HepG2 (cell line): ENCODE data around the gene NKX2-2. TPM values are rescaled to one million over a fixed set of nuclear protein-coding genes. Genes with fewer than 3 reads are reported as not detected.

Experiments used
- CREB1 ChIP-seq, 2 experiments: fragments of 450-650 bp in 1 of 2; IDR thresholded peaks; 2 replicates each; pipeline ENCODE4 v1.6.1; 2016 to 2017; ENCODE audit warnings: control low read depth in 1 of 2, mild to moderate bottlenecking in 1 of 2, missing compliant biosample characterization in 1 of 2, missing genetic modification characterization in 1 of 2
- polyA plus RNA-seq, 8 experiments: library from polyadenylated mRNA; depleted of rRNA in 3 of 8; stranded (reverse) in 7 of 8; unstranded in 1 of 8; fragments of >200 nt; fragmentation: Illumina TruSeq in 4 of 8; extraction: Trizol in 4 of 8; gene quantifications; 2 replicates each; pipeline versions ENCODE4 v1.2.1 to v1.2.3, GENCODE V29; 2011 to 2016; ENCODE audit warnings: low read depth in 4 of 8, missing spikeins in 1 of 8, mixed read lengths in 1 of 8; ENCODE audit not compliant: insufficient read depth in 1 of 8
- total RNA-seq, 5 experiments: library from RNA; depleted of rRNA; stranded (reverse); fragments of >200 nt; fragmentation: Illumina TruSeq; extraction: Trizol; gene quantifications; 2 replicates each; pipeline ENCODE4 v1.2.3, GENCODE V29; 2016; ENCODE audit warnings: low read depth in 1 of 5

The NKX2-2 gene
- total and polyA plus RNA-seq, 2 of the 13 experiments (the other 11 are each of a cell fraction or from before 2014, with no cell fraction given) = not detected

DNA sequence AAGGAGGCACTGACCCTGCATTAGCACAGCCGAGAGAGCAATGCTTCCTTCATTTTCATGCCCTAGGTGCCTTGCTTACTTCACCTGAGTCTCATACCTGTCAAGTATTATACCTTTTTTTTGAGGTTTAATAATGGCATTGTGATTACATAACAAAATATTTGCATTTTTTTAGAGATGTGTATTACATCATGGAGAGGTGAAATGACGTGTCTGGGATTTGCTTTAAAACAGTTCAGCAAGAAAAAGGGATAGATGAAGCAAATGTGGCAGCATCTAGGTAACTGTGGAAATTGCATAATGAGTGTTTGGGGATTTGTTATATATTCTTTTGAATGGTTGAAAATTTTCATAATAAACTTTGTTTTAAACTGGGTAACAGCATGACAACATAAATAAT, 48.9 kb downstream of the NKX2-2 start (continued):
- TF ChIP-seq CREB1 (IDR thresholded peaks at IDR 0.05) (peak; percentile 64), CREB1 (CRISPR knock-in tag; IDR thresholded peaks at IDR 0.05) (no peak)

Other genes starting within 250 kb of the NKX2-2 start
- 171 and 256 TPM in 2 replicates for gene XRN2, start 210.7 kb downstream of the NKX2-2 start, total RNA-seq (2016; rRNA removed; fragmentation: Illumina TruSeq; extraction: Trizol)
- 72.1 and 90.3 TPM in 2 replicates for gene XRN2, start 210.7 kb downstream of the NKX2-2 start, polyA plus RNA-seq (2011; rRNA removed)
- not detected in 2 replicates for gene NKX2-4, start 116.5 kb downstream of the NKX2-2 start, total RNA-seq (2016; rRNA removed; fragmentation: Illumina TruSeq; extraction: Trizol)
- not detected in 2 replicates for gene NKX2-4, start 116.5 kb downstream of the NKX2-2 start, polyA plus RNA-seq (2011; rRNA removed)
- not detected in 2 replicates for gene PAX1, start 191.6 kb upstream of the NKX2-2 start, total RNA-seq (2016; rRNA removed; fragmentation: Illumina TruSeq; extraction: Trizol)
- not detected in 2 replicates for gene PAX1, start 191.6 kb upstream of the NKX2-2 start, polyA plus RNA-seq (2011; rRNA removed)